ENCODE measurements around the gene KLK14. TPM values are rescaled to one million over a fixed set of nuclear protein-coding genes. Genes with fewer than 3 reads are reported as not detected.

Gene KLK14
- polyA plus RNA-seq, 1 donor from 2014 or later = not detected

DNA sequence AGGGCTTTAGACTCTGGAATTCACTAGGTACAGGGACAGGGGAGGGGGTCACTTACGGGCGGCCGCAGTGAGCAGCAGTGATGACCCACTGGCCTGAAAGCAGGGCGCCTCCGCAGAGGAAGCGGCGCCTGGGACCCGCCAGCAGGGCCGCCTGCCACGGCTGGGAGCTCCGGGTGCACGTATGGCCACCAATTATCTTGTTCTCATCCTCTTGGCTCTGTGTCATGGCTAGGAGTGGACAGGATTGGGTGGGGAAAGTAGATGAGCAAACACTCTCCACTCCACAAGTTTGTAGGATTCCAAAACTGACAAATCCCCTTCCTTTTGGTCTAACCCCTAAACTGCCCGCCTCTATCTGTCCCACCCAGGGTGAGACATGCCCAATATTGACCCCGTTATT, 1.2 kb downstream of the KLK14 start:
- H3K79me2 ChIP-seq (replicated peaks; ENCODE audit: insufficient read depth, low read length) = no peaks in the 10 kb centered on the region
- H3F3A ChIP-seq (ENCODE audit: insufficient read depth, low read length, poor library complexity, severe bottlenecking) = no peaks in the 10 kb centered on the region
- no peaks in the 10 kb centered on the region for H3K9me3 ChIP-seq (ENCODE audit: low read length)
- no peaks in the 10 kb centered on the region for H3K36me3 ChIP-seq (ENCODE audit: insufficient read depth, low read length)
- H3K4me3 ChIP-seq (ENCODE audit: low read length) = no peak overlapping the region
- H3K4me2 ChIP-seq (ENCODE audit: low read length) = no peak overlapping the region
- no peaks in the 10 kb centered on the region for H3K9me2 ChIP-seq (ENCODE audit: insufficient read depth, low read length)
- H3K27ac ChIP-seq (ENCODE audit: low read length) = no peak overlapping the region
- H4K20me1 ChIP-seq (ENCODE audit: insufficient read depth) = no peaks in the 10 kb centered on the region
- no peak for TF ChIP-seq POLR2AphosphoS5 (IDR thresholded peaks at IDR 0.05)
- TF ChIP-seq SMC3 (conservative IDR thresholded peaks at IDR 0.05; ENCODE audit: poor library complexity) = no peak
- TF ChIP-seq EZH2 (IDR thresholded peaks at IDR 0.05; ENCODE audit: borderline replicate concordance, insufficient read depth, low read length, poor library complexity, severe bottlenecking) = no peak
- TF ChIP-seq MXI1 (conservative IDR thresholded peaks at IDR 0.05; ENCODE audit: poor library complexity, severe bottlenecking) = no peak
- TF ChIP-seq, protein P1, sequence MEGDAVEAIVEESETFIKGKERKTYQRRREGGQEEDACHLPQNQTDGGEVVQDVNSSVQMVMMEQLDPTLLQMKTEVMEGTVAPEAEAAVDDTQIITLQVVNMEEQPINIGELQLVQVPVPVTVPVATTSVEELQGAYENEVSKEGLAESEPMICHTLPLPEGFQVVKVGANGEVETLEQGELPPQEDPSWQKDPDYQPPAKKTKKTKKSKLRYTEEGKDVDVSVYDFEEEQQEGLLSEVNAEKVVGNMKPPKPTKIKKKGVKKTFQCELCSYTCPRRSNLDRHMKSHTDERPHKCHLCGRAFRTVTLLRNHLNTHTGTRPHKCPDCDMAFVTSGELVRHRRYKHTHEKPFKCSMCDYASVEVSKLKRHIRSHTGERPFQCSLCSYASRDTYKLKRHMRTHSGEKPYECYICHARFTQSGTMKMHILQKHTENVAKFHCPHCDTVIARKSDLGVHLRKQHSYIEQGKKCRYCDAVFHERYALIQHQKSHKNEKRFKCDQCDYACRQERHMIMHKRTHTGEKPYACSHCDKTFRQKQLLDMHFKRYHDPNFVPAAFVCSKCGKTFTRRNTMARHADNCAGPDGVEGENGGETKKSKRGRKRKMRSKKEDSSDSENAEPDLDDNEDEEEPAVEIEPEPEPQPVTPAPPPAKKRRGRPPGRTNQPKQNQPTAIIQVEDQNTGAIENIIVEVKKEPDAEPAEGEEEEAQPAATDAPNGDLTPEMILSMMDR (IDR thresholded peaks at IDR 0.05; ENCODE audit: poor library complexity, severe bottlenecking) = no peak
- no peak for TF ChIP-seq TAF1 (IDR thresholded peaks at IDR 0.05; ENCODE audit: low read depth)
- no peak for TF ChIP-seq RAD21 (conservative IDR thresholded peaks at IDR 0.05)
- no peak for TF ChIP-seq EP300 (conservative IDR thresholded peaks at IDR 0.05; ENCODE audit: poor library complexity, severe bottlenecking)
- TF ChIP-seq, protein P2, sequence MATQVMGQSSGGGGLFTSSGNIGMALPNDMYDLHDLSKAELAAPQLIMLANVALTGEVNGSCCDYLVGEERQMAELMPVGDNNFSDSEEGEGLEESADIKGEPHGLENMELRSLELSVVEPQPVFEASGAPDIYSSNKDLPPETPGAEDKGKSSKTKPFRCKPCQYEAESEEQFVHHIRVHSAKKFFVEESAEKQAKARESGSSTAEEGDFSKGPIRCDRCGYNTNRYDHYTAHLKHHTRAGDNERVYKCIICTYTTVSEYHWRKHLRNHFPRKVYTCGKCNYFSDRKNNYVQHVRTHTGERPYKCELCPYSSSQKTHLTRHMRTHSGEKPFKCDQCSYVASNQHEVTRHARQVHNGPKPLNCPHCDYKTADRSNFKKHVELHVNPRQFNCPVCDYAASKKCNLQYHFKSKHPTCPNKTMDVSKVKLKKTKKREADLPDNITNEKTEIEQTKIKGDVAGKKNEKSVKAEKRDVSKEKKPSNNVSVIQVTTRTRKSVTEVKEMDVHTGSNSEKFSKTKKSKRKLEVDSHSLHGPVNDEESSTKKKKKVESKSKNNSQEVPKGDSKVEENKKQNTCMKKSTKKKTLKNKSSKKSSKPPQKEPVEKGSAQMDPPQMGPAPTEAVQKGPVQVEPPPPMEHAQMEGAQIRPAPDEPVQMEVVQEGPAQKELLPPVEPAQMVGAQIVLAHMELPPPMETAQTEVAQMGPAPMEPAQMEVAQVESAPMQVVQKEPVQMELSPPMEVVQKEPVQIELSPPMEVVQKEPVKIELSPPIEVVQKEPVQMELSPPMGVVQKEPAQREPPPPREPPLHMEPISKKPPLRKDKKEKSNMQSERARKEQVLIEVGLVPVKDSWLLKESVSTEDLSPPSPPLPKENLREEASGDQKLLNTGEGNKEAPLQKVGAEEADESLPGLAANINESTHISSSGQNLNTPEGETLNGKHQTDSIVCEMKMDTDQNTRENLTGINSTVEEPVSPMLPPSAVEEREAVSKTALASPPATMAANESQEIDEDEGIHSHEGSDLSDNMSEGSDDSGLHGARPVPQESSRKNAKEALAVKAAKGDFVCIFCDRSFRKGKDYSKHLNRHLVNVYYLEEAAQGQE (IDR thresholded peaks at IDR 0.05; ENCODE audit: borderline replicate concordance) = no peak
- H3K9ac ChIP-seq (ENCODE audit: low read length) = no peak overlapping the region
- no peak overlapping the region for H2AFZ ChIP-seq (ENCODE audit: low read depth, low read length)
- H3K27me3 ChIP-seq (ENCODE audit: insufficient read depth, low read depth, low read length) = no peaks in the 10 kb centered on the region

DNA sequence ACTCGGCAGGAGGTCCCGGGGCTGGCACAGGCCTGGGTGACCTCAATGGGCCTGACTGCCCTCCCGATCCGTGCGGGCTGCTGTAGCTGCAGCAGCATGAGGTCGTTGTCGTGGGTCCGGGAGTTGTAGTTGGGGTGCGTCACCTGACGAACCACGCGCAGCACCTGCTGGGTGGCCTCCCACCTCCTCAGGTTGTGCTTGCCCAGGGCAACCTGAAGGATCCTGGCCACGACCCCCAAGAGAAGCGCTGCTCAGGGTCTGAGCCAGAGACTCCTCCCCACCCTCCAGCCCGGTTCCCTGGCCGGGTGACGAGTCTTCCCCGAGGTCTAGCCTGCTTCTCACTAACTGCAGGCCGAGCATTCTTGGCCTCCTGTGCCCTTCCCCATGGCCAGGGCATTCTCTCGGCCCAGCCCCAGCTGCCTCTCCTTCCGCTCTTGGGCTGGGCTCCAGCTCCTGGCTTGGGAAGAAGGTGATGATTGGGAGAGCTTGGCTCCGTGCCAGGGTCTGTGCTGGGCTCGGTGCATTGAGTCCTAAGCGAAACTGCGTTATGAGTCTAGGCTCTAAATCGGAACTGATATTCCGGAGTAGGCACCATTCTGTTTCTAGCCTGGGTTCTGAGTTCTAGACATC, 3.1 kb downstream of the KLK14 start:
- H3K9ac ChIP-seq (ENCODE audit: low read length) = no peak overlapping the region
- H4K20me1 ChIP-seq (ENCODE audit: insufficient read depth) = no peaks in the 10 kb centered on the region
- H3K9me3 ChIP-seq (ENCODE audit: low read length) = no peaks in the 10 kb centered on the region
- H3F3A ChIP-seq (ENCODE audit: insufficient read depth, low read length, poor library complexity, severe bottlenecking) = no peaks in the 10 kb centered on the region
- H3K36me3 ChIP-seq (ENCODE audit: insufficient read depth, low read length) = no peaks in the 10 kb centered on the region
- no peaks in the 10 kb centered on the region for H3K79me2 ChIP-seq (replicated peaks; ENCODE audit: insufficient read depth, low read length)
- H2AFZ ChIP-seq (ENCODE audit: low read depth, low read length) = no peak overlapping the region
- no peak overlapping the region for H3K4me2 ChIP-seq (ENCODE audit: low read length)
- H3K9me2 ChIP-seq (ENCODE audit: insufficient read depth, low read length) = no peaks in the 10 kb centered on the region
- H3K27ac ChIP-seq (ENCODE audit: low read length) = no peak overlapping the region
- H3K27me3 ChIP-seq (ENCODE audit: insufficient read depth, low read depth, low read length) = no peaks in the 10 kb centered on the region
- TF ChIP-seq, protein P1 (IDR thresholded peaks at IDR 0.05; ENCODE audit: poor library complexity, severe bottlenecking) = no peak
- TF ChIP-seq, protein P2 (IDR thresholded peaks at IDR 0.05; ENCODE audit: borderline replicate concordance) = no peak
- TF ChIP-seq SMC3 (conservative IDR thresholded peaks at IDR 0.05; ENCODE audit: poor library complexity) (no peak), POLR2AphosphoS5 (IDR thresholded peaks at IDR 0.05) (no peak), EP300 (conservative IDR thresholded peaks at IDR 0.05; ENCODE audit: poor library complexity, severe bottlenecking) (no peak), EZH2 (IDR thresholded peaks at IDR 0.05; ENCODE audit: borderline replicate concordance, insufficient read depth, low read length, poor library complexity, severe bottlenecking) (no peak), TAF1 (IDR thresholded peaks at IDR 0.05; ENCODE audit: low read depth) (no peak), MXI1 (conservative IDR thresholded peaks at IDR 0.05; ENCODE audit: poor library complexity, severe bottlenecking) (no peak), RAD21 (conservative IDR thresholded peaks at IDR 0.05) (no peak)
- no peak overlapping the region for H3K4me3 ChIP-seq (ENCODE audit: low read length)
